GM18517 (cell line): Measurements from ENCODE around the gene R3HDM2.

Source experiments
- ATAC-seq: cut with Tn5 transposase; IDR thresholded peaks from one replicate; pipeline ENCODE4 v1.9.1; 2021; ENCODE audit warnings: mild to moderate bottlenecking, moderate library complexity; ENCODE audit not compliant: unreplicated experiment

The R3HDM2 gene

DNA sequence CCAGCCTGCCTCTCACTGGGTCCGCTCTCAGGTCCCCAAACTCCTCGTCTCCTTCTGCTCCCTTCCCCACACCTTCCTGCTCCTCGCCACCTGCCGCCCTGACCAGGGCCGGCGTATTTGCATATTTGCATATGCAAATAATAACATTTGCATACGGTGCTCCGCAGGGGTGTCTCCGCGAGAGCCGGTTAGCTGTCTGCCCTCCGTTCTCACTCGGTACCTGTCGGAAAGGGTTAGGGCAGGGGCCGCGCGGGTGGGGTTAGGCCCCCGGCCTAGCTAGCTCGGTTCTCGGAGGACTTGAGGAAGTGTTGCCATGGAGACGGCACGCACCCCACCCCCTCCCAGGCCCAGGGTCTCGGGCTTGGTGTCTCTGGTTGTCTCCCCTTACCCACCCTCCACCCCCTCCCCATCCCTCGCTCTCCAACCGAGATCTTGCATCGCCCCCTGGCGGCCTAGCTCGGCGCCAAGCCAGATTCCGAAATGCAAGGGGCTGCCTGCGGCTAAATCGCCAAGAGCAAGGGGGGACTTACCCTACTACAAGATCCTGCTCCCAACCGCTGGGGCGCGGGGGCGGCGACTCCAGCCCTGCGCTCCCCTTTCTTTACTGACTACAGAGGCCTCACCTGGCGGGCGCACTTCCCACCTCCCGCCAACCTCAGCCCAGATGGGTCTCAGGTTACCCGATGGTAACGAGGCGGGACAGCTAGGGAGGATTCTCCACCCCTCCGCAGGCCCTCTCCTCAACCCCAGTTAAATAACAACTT is 188.0 kb downstream of the R3HDM2 start:
- no peak for ATAC-seq

- no peak for ATAC-seq
Measured at GRCh38 chr12:57242329-57242690, 188.5 kb downstream of the R3HDM2 start.

DNA sequence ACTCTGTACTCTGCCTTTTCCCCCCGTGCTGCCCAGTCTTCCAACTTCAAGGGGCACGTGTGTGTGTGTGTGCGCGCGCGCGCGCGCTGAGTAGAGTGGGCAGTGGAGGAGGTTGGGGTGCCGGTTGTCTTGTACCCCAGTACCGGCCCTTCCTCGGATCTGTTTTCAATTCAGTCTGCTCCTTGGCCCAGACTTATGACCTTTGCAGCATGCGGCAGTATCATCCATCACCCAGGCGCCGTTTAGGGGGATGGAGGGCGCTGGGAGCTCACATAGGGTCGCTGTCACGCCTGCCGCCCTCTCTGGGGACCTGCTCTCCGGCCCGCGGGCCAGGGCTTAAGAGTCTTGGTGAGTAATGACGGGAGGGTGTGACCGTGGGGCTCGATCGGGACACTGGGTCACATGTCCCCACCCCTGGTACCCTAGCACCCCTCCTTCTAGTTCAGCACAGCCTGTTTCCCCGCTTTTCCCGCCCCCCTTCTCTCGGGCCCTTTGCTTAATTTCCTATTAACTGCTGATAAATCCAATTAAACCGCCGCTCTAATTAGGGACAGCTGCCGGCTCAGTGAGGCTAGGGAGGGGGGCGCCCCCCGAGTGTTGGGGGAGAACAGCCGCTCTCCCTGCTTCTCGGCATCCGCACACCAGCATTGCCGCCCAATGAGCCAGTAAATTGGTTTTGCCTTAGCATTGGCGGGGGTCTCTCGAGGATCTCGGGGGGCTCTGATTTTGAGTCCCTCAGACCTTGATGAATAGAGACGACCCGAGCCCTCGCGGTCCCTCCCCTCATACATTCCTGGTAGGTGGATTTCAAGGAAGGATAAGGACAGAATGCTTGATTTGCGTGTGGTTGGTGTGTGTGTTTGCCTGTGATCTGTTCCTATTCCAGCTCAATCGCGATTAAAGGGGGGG is 189.2 kb downstream of the R3HDM2 start:
- no peak for ATAC-seq

GRCh38 chr12:57240926-57241401 is 189.9 kb downstream of the R3HDM2 start:
- ATAC-seq: no peak

GRCh38 chr12:57240066-57240921 is 190.5 kb downstream of the R3HDM2 start:
- ATAC-seq: no peak

DNA sequence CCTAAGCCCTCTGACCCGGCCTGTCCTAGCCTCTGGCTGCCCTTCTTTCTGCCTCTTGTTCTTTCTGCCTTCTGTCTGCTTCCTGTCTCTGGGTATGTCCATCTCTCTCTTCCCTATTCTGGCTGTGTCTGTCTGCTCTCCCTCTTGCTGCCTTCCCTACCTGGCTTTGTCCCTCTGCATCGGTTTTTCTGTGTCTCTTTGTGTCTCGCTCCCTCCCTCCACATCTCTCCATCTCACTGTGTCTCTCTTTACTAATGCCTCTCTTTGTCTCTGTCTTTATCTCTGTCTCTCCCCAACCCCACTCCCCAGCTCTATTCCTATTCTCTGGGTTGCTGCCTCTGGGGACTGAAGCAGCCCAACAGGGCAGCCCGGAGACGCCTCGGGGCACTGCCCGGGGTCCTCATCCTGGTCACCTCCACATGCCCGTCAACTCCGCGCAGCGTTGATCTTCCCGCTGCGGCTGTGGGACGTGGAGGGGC is 191.2 kb downstream of the R3HDM2 start:
- ATAC-seq: no peak

- peak; percentile 48 for ATAC-seq
Measured at GRCh38 chr12:57238854-57239554, 191.8 kb downstream of the R3HDM2 start.

DNA sequence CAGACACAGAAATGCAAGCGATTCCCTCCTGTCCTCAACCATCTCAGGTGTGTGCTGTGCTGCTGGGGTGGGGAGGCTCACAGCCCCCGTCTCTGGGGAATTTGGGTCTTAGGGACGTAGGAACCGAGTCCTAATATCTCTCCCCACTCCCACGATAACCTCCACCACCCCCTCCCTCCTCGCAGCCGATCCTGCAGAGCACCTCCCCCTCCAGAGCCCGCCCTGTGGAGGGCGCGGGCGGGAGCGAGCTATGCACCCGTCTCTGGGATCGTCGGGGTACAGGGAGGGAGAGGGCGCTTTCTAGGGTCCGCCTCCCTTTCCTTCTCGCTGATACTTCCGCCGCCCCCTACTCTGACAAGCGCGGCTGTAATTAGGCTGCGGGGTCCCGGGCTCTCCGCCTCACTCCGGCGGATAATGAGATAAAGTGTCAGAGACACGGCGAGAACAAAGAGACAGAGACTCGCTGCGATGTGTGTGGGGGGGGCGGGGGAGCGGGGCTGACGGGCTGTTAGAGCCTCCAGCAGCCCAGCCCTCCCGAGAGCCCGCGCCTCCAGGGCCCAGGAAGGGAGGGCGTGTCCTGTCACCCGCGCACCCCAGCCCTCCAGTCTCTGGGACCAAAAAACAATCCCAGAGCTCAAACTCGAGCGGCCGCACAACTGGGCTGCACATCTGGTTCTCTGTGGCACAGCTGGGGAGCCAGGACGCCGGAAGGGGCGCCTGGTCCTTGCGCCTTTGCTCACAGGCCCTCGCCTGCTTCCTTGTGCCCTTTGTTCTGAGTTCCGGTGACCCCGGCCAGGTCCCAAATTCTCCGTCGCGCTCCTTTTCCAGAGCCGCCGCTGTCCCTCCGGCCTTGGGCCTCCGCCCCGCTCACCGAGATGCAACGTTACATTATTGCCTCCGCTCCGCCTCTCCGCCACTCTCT is 192.7 kb downstream of the R3HDM2 start:
- no peak for ATAC-seq

DNA sequence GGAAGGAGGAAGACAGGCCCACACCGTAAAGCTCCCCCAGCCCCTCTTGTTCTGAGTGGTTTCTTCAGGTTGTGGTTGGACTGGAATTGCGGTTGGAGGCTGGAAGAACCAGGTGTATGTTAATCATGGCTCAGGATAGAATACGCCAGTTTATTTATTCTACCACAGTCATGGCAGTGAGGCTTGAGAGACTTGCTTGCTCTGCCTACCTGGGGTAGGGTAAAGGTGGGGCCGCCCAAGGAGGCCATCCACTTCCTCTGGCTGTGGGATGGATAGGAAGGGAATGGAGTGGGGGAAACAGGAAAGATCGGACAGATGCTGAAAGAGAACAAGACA is 193.3 kb downstream of the R3HDM2 start:
- no peak for ATAC-seq

GRCh38 chr12:57236925-57237595 is 193.8 kb downstream of the R3HDM2 start:
- ATAC-seq: no peak

GRCh38 chr12:57236201-57236924 is 194.5 kb downstream of the R3HDM2 start:
- no peak for ATAC-seq

DNA sequence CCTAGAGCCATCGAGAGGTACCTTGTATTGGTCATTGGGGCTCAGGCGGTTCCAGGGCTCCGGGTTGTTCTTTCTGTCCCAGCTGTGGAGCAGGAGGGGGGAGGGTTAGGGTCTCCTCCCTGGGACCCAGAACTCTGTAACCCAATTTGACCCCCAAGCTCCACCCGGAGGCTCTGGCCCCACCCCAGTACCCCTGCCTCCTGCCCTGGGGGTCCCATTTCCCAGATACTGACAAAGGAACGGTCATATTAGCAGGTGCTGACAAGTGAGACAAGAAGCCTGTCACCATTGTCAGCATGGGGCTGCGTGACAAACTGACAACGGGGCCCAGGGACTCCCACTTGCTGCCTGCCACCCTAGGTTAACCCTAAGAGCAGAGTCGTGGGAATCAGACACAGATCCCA is 195.1 kb downstream of the R3HDM2 start:
- ATAC-seq: no peak

GRCh38 chr12:57235017-57235727 is 195.7 kb downstream of the R3HDM2 start:
- ATAC-seq: no peak

DNA sequence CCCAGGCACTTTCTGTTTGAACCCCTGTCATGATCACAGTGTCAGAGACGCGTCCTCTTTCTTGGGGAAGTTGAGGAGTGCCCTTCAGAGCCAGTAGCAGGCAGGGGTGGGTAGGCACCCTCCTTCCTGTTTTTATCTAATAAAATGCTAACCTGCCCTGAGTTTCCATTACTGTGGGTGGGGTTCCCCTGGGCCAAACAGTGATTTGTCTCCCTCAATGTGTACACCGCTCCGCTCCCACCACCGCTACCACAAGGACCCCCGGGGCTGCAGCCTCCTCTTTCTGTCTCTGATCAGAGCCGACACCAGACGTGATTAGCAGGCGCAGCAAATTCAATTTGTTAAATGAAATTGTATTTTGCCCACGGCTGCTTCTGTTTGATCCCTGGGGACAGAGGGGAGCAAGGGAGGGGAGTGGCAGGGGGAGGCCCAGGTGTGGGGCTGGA is 196.2 kb downstream of the R3HDM2 start:
- ATAC-seq: no peak

DNA sequence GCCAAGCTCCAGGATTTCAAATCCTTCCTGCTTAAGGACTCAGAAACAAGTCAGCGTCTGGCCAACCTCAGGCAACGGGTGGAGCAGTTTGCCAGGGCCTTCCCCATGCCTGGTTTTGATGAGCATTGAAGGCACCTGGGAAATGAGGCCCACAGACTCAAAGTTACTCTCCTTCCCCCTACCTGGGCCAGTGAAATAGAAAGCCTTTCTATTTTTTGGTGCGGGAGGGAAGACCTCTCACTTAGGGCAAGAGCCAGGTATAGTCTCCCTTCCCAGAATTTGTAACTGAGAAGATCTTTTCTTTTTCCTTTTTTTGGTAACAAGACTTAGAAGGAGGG is 196.6 kb downstream of the R3HDM2 start:
- ATAC-seq: no peak

DNA sequence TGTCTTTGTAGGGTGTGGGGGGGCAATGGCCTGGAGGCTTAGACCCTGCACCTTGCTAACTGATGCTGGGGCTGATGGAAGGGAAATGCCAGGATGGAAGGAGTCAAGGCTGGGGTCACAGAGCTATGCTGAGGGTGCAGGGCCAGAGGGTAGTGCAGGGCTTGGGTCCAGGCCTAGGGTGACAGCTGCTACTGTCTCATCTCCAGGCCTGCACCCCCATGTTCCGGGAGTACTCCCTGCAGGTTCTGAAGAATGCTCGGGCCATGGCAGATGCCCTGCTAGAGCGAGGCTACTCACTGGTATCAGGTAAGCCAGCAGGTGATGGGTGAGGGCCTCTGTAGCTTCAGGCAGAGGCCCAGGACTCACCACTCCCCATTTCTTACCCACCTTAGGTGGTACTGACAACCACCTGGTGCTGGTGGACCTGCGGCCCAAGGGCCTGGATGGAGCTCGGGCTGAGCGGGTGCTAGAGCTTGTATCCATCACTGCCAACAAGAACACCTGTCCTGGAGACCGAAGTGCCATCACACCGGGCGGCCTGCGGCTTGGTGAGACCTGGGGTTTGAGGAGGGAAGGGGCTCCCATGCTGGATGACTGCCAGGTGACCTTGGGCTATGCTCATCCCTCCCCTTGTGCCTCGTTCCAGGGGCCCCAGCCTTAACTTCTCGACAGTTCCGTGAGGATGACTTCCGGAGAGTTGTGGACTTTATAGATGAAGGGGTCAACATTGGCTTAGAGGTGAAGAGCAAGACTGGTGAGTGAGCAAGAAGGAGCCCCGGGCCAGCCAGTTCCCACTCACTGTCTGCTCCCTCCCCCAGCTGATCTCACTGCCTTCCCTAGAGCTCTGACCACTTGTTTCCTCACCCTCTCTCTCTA is 197.2 kb downstream of the R3HDM2 start:
- ATAC-seq: no peak
